Measurements from ENCODE around the gene GTPBP4. TPM values are rescaled to one million over a fixed set of nuclear protein-coding genes. Genes with fewer than 3 reads are reported as not detected.

The GTPBP4 gene
- total RNA-seq, 2 donors from 2014 or later = 31.7 to 105 TPM

DNA sequence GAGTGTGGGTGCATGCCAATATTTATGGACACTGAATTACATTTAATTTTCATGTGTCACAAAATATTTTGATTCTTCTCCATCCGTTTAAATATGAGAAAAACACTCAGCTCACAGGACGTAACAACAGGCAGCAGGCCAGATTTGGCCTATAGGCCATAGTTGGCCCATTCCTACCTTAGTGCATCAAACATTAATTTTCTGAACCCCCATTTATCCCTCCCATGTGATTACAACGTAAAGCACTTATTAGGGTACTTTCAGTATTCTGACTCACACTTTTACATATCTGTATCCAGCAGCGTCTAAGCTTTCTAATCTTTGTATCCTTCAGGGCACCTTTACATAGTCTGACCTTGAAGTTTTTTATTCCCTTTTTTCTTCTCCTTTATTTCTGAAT, 56.7 kb downstream of the GTPBP4 start:
- H3K27ac ChIP-seq = no peak overlapping the region
- H3K4me3 ChIP-seq = no peak overlapping the region
- ATAC-seq (ENCODE audit: insufficient number of reproducible peaks, low FRiP score, low read depth) = no peak
- no peak for DNase-seq (ENCODE audit: low spot score)
- H3K36me3 ChIP-seq = peaks cover 26% of the 10 kb centered on the region
- H3K4me1 ChIP-seq (ENCODE audit: control insufficient read depth in 1 of 2, low read depth in 2 of 2) = peaks cover 6 to 29% of the 10 kb centered on the region in 2 donors
- no peaks in the 10 kb centered on the region for H3K27me3 ChIP-seq (replicated peaks; ENCODE audit: insufficient read depth)
- TF ChIP-seq, protein P1, sequence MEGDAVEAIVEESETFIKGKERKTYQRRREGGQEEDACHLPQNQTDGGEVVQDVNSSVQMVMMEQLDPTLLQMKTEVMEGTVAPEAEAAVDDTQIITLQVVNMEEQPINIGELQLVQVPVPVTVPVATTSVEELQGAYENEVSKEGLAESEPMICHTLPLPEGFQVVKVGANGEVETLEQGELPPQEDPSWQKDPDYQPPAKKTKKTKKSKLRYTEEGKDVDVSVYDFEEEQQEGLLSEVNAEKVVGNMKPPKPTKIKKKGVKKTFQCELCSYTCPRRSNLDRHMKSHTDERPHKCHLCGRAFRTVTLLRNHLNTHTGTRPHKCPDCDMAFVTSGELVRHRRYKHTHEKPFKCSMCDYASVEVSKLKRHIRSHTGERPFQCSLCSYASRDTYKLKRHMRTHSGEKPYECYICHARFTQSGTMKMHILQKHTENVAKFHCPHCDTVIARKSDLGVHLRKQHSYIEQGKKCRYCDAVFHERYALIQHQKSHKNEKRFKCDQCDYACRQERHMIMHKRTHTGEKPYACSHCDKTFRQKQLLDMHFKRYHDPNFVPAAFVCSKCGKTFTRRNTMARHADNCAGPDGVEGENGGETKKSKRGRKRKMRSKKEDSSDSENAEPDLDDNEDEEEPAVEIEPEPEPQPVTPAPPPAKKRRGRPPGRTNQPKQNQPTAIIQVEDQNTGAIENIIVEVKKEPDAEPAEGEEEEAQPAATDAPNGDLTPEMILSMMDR (IDR thresholded peaks at IDR 0.05) = no peak
- H3K9me3 ChIP-seq = no peaks in the 10 kb centered on the region

DNA sequence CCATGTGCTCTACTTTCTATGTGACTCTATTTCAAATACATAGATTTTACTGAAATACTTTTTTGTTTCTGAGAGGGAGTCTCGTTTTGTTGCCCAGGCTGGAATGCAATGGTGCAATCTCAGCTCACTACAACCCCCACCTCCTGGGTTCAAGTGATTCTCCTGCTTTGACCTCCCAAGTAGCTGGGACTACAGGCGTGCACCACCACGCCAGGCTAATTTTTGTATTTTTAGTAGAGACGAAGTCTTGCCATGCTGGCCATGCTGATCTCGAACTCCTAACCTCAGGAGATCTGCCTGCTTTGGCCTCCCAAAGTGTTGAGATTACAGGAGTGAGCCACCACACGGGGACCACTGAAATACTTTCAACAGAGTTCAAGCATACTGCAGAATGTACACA, 57.2 kb downstream of the GTPBP4 start:
- H3K4me3 ChIP-seq = no peak overlapping the region
- TF ChIP-seq, protein P1 (IDR thresholded peaks at IDR 0.05) = no peak
- H3K27me3 ChIP-seq (replicated peaks; ENCODE audit: insufficient read depth) = no peaks in the 10 kb centered on the region
- H3K36me3 ChIP-seq = peaks cover 23% of the 10 kb centered on the region
- DNase-seq (ENCODE audit: low spot score) (no peak), ATAC-seq (ENCODE audit: insufficient number of reproducible peaks, low FRiP score, low read depth) (no peak)
- H3K9me3 ChIP-seq = no peaks in the 10 kb centered on the region
- peaks cover 10 to 34% of the 10 kb centered on the region in 2 donors for H3K4me1 ChIP-seq (ENCODE audit: control insufficient read depth in 1 of 2, low read depth in 2 of 2)
- H3K27ac ChIP-seq = no peak overlapping the region

DNA sequence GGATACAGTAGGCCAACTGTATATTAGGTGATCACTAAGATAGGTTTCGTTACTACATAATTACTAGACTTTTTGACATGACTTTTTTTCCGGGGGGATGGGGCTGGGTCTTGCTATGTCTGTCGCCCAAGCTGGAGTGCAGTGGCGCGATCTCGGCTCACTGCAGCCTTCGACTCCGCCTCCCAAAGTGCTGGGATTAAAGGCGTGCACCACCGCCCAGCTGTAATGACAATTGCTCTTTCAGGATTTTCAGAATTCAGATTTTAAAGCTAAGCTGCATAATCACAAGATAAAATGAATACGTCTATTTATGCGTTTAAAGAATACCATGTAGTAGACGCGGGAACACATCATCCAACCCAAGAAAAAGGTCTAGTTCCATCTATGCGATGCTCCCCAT, 59.7 kb downstream of the GTPBP4 start:
- TF ChIP-seq, protein P1 (IDR thresholded peaks at IDR 0.05) = no peak
- Histone ChIP-seq H3K27ac (peak overlapping the region; percentile 99 to 100), H3K9me3 (no peaks in the 10 kb centered on the region), H3K4me3 (peak overlapping the region; percentile 93), H3K4me1 (ENCODE audit: control insufficient read depth in 1 of 2, low read depth in 2 of 2) (peaks cover 15 to 45% of the 10 kb centered on the region in 2 donors), H3K27me3 (replicated peaks; ENCODE audit: insufficient read depth) (no peaks in the 10 kb centered on the region), H3K36me3 (peaks cover 4% of the 10 kb centered on the region)
- DNase-seq (ENCODE audit: low spot score) = no peak
- ATAC-seq (ENCODE audit: insufficient number of reproducible peaks, low FRiP score, low read depth) = no peak

DNA sequence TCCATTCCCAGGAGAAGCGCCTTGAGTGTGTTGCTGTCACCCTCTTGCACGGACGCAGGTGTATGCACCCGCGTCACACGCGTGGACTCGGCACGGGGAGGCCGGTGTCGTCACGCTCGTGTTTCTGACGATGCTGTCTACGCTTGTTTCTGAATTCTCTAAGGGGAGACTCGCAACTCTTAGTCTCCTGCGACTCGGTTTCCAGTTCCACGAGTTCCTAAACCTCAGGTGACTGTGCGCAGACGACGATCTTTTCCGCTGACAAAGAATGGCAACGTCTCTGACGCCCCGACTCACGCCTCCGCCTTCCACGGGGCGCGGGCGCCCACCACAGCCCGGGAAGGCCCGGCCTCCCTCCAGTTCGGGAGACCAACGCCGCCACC, 60.1 kb downstream of the GTPBP4 start:
- ATAC-seq (ENCODE audit: insufficient number of reproducible peaks, low FRiP score, low read depth) = peak; percentile 55

DNA sequence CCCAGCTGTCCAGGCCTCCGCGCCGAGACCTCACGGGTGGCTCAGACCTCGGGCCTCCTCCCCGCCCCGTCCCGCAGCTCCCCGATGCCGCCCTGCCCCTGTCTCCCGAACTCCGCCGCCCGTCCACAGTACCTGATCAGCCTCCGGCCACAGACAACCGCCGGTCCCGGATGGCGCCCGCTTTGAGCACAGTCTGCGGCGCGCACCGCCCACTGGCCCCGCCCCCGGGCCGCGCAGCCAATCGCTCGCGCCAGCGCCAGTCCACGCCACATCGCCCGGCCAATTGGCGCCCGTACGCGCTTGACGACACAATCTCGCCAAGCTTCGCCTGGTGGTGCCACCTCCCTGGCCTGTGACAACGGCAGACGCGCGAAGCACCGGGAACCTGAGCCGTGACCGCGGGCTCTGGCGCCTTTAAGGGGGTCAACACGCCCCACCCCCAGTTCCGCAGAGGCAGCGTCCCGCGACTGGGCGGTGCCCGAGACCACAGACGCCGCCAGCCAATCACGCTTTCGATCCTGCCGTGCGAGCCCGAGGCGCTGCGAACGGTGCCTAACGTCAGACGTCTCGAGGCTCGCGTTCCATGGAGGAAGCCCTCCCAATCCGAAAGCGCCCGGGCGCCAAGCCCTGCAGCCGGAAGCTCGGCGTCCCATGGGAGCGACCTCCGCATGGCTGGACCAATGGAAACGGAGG, 60.6 kb downstream of the GTPBP4 start, which contains the start of gene IDI1:
IDI1 (minus strand) TSS at position 388 of the 693 bp plus-strand sequence; CDS start at position 272, 116 bp downstream.
- Histone ChIP-seq H3K4me3 (peak within 1 kb of the TSS; percentile 93), H3K4me1 (ENCODE audit: control insufficient read depth in 1 of 2, low read depth in 2 of 2) (peaks cover 15 to 52% of the 10 kb centered on the region in 2 donors), H3K9me3 (no peaks in the 10 kb centered on the region), H3K27me3 (replicated peaks; ENCODE audit: insufficient read depth) (no peaks in the 10 kb centered on the region), H3K27ac (peak within 1 kb of the TSS; percentile 99 to 100), H3K36me3 (no peaks in the 10 kb centered on the region)
- DNase-seq (ENCODE audit: low spot score) (peak; percentile 90), ATAC-seq (ENCODE audit: insufficient number of reproducible peaks, low FRiP score, low read depth) (peak; percentile 96)
- TF ChIP-seq, protein P1 (IDR thresholded peaks at IDR 0.05) = no peak

More for the DNA sequence above, 60.1 kb downstream of the GTPBP4 start:
- Histone ChIP-seq H3K27me3 (replicated peaks; ENCODE audit: insufficient read depth) (no peaks in the 10 kb centered on the region), H3K36me3 (peaks cover under 1% of the 10 kb centered on the region), H3K9me3 (no peaks in the 10 kb centered on the region), H3K4me3 (peak overlapping the region; percentile 93), H3K4me1 (ENCODE audit: control insufficient read depth in 1 of 2, low read depth in 2 of 2) (peaks cover 15 to 46% of the 10 kb centered on the region in 2 donors), H3K27ac (peak overlapping the region; percentile 99 to 100)
- TF ChIP-seq, protein P1 (IDR thresholded peaks at IDR 0.05) = no peak
- no peak for DNase-seq (ENCODE audit: low spot score)

Measured in thoracic aorta (tissue), 2 donors.